Fibroblast of skin of right quadriceps (primary cell): ENCODE data around the gene NUP43.
"Not testable (repeated sequence)": the region's sequence is repeated elsewhere in the genome, so short reads cannot be mapped to it uniquely, and the experiment has no call there.

ENCODE experiments used
- DNase-seq: peaks from one replicate; pipeline ENCODE4 v3.0.0-alpha.2; 2013

NUP43 gene

GRCh38 chr6:149749082-149749593 is 2.8 kb upstream of the NUP43 start:
- DNase-seq: not testable (repeated sequence)

GRCh38 chr6:149745252-149745651 is 1.1 kb downstream of the NUP43 start:
- not testable (repeated sequence) for DNase-seq

- no peak for DNase-seq
These were observed 11.4 kb downstream of the NUP43 start for GRCh38 chr6:149734915-149735314.

- DNase-seq: no peak
These were observed 13.1 kb downstream of the NUP43 start for GRCh38 chr6:149733089-149733720.

- DNase-seq: no peak
These were observed 16.5 kb downstream of the NUP43 start for GRCh38 chr6:149729824-149730223.

- DNase-seq: no peak
These were observed 17.7 kb downstream of the NUP43 start for GRCh38 chr6:149728499-149729234.

GRCh38 chr6:149727793-149728498 is 18.4 kb downstream of the NUP43 start:
- no peak for DNase-seq

GRCh38 chr6:149725785-149726184 is 20.5 kb downstream of the NUP43 start:
- DNase-seq: no peak

GRCh38 chr6:149723771-149724417 is 22.4 kb downstream of the NUP43 start:
- peak; percentile 76 for DNase-seq

- DNase-seq: no peak
These were observed 23.1 kb downstream of the NUP43 start for GRCh38 chr6:149723262-149723661.

- DNase-seq: no peak
These were observed 26.8 kb downstream of the NUP43 start for GRCh38 chr6:149719531-149719930.

GRCh38 chr6:149717588-149718458 is 28.5 kb downstream of the NUP43 start, which contains the start of gene LATS1:
LATS1 (minus strand) TSS chr6:149718101; CDS start chr6:149702126, 15,975 bp downstream.
- peak; percentile 86 for DNase-seq

- no peak for DNase-seq
These were observed 29.1 kb downstream of the NUP43 start for GRCh38 chr6:149717255-149717587.

GRCh38 chr6:149716181-149716963 is 30.0 kb downstream of the NUP43 start:
- DNase-seq: peak; percentile 7

GRCh38 chr6:149714442-149714841 is 31.9 kb downstream of the NUP43 start:
- DNase-seq: no peak

- no peak for DNase-seq
These were observed 34.6 kb downstream of the NUP43 start for GRCh38 chr6:149711711-149712110.

- DNase-seq: peak; percentile 69
These were observed 44.6 kb downstream of the NUP43 start for GRCh38 chr6:149701714-149702113.

GRCh38 chr6:149699150-149699549 is 47.2 kb downstream of the NUP43 start:
- no peak for DNase-seq

- no peak for DNase-seq
These were observed 48.2 kb downstream of the NUP43 start for GRCh38 chr6:149698175-149698574.

- DNase-seq: peak; percentile 45
These were observed 49.4 kb downstream of the NUP43 start for GRCh38 chr6:149696901-149697300.

- no peak for DNase-seq
These were observed 51.4 kb downstream of the NUP43 start for GRCh38 chr6:149694921-149695320.
